Spinal cord (tissue), 10 donors: ENCODE measurements around the gene TFAP2A. TPM values are rescaled to one million over a fixed set of nuclear protein-coding genes. Genes with fewer than 3 reads are reported as not detected.
A peak's percentile ranks its signal among the peaks of the same experiment; 100 is the strongest.

Source experiments
- DNase-seq, 6 donors: peaks; one replicate each; pipeline versions ENCODE4 v3.0.0 to v3.0.0-alpha.2; 2013 to 2015; ENCODE audit warnings: low spot score in 6 of 6, low read depth in 4 of 6
- H3K27ac ChIP-seq: one replicate; pipeline ENCODE4 v1.5.1; 2013; ENCODE audit warnings: low read depth, low read length, control low read depth
- H3K27me3 ChIP-seq: one replicate; pipeline ENCODE4 v1.6.1; 2013; ENCODE audit warnings: low read length; ENCODE audit not compliant: control insufficient read depth, insufficient read depth
- H3K36me3 ChIP-seq: one replicate; pipeline ENCODE4 v1.6.1; 2013; ENCODE audit warnings: low read length; ENCODE audit not compliant: control insufficient read depth, insufficient read depth
- H3K4me1 ChIP-seq: one replicate; pipeline ENCODE4 v1.6.1; 2013; ENCODE audit warnings: low read length; ENCODE audit not compliant: control insufficient read depth, insufficient read depth
- H3K4me3 ChIP-seq: one replicate; pipeline ENCODE4 v1.5.1; 2013; ENCODE audit warnings: low read depth, low read length, control low read depth
- H3K9me3 ChIP-seq: one replicate; pipeline ENCODE4 v1.6.1; 2013; ENCODE audit warnings: low read length; ENCODE audit not compliant: control insufficient read depth, insufficient read depth
- WGBS: methylation state at CpG from one replicate; pipeline ENCODE4 v1.1.5; 2013; ENCODE audit warnings: missing lambda C conversion rate; ENCODE audit not compliant: insufficient coverage; 5-methylcytosine and 5-hydroxymethylcytosine counted together
- polyA plus RNA-seq, 2 donors: library from polyadenylated mRNA; unstranded; fragments of 120-200 nt; gene quantifications; one replicate each; pipeline ENCODE4 v1.2.1, GENCODE V29; 2013; ENCODE audit not compliant: insufficient read length in 2 of 2
- total RNA-seq, 2 donors: library from RNA; depleted of rRNA in 1 of 2; stranded (reverse); fragments of 120-200 nt in 1 of 2; fragments of >200 nt in 1 of 2; gene quantifications; one replicate each; pipeline versions ENCODE4 v1.2.3 to v1.2.4, GENCODE V29; 2013 to 2014
- donor health status: healthy.

Gene TFAP2A
- total and polyA plus RNA-seq, 4 donors: 0.72 to 11.0 (median 5.6) TPM

DNA sequence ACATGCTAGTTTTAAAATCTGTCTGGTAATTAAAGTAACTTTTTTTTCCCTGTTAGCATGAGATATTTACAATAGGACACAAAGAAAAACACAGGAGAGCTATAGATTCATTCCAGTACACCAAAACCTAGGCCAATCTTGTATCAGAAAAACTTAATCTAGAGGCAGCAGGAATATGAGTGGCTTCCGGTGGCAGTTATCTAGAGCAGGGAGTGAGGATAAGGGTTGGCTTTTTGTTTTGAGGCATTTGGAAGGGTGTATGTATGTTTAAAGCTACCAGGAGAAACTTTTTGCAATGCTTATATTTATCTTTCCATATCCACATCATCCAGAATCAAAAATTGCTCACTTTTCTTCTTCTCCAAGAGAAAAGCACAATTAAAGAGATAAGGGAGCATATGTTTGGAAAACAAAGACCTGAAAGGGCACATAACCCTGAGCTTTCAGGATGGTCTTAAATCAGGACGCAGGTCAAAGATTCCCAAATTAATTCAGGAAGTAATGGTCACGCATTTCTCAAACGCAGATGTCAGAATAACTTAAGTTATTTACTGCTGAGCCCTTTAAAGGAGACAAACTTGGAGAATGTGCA, 13.1 kb downstream of the TFAP2A start:
- Histone ChIP-seq H3K9me3 (no peaks in the 10 kb centered on the region), H3K27ac (no peak overlapping the region), H3K4me3 (no peak overlapping the region), H3K27me3 (peaks cover 84% of the 10 kb centered on the region), H3K36me3 (no peaks in the 10 kb centered on the region), H3K4me1 (peaks cover 19% of the 10 kb centered on the region)
- no peak for DNase-seq
- 41% methylated on average over 3 of the region's 4 CpGs for WGBS

DNA sequence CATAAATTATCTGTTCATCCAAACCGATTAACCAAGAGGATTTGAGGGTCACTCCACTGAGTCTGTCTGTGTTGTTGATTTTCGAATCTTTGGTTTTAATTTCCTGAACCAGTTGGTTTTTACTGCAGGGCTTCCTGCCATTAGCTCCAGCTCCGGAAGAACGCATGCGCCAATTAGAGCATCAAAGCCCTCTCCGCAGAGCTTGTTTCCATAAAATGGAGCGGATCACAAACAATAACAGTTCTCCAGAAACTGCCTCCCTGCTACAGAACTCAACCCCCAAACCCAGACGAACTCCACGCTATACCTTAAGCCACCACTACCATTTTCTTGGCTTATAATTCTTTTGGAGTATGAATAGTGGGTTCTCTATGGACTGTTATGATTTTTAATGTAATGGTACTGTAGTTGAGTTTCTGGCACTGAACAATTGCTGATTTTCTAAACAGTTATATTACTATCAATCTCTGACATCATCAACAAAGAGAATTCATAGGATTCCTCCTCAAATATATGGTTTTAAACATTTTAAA, 13.8 kb downstream of the TFAP2A start:
- H3K36me3 ChIP-seq: no peaks in the 10 kb centered on the region
- DNase-seq: peak in 1 of 6 donors; percentile 80
- H3K27me3 ChIP-seq: peaks cover 84% of the 10 kb centered on the region
- H3K9me3 ChIP-seq: no peaks in the 10 kb centered on the region
- H3K4me1 ChIP-seq: peaks cover 19% of the 10 kb centered on the region
- H3K27ac ChIP-seq: no peak overlapping the region
- 25% methylated on average over 7 of the region's 9 CpGs for WGBS
- H3K4me3 ChIP-seq: no peak overlapping the region

DNA sequence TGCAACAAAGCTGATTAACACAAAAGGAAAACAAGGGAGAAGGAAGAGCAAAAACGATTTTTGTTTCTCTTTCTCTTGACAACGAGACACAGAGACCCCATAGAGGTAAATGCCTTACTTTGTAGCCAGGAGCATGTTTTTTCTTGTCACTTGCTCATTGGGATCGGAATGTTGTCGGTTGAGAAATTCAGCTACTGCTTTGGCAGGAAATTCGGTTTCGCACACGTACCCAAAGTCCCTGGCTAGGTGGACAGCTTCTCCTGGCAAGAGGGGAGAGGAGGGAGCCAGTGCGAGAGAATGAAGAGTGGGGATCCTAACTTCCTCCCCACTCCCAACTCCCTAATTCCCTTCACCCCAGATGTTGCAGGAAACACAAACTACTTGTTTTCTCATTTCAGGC, 14.5 kb downstream of the TFAP2A start:
- 73% methylated on average over 4 of the region's 8 CpGs for WGBS
- Histone ChIP-seq H3K27me3 (peaks cover 91% of the 10 kb centered on the region), H3K4me3 (no peak overlapping the region), H3K4me1 (peaks cover 19% of the 10 kb centered on the region), H3K27ac (no peak overlapping the region), H3K9me3 (no peaks in the 10 kb centered on the region), H3K36me3 (no peaks in the 10 kb centered on the region)
- no peak for DNase-seq

DNA sequence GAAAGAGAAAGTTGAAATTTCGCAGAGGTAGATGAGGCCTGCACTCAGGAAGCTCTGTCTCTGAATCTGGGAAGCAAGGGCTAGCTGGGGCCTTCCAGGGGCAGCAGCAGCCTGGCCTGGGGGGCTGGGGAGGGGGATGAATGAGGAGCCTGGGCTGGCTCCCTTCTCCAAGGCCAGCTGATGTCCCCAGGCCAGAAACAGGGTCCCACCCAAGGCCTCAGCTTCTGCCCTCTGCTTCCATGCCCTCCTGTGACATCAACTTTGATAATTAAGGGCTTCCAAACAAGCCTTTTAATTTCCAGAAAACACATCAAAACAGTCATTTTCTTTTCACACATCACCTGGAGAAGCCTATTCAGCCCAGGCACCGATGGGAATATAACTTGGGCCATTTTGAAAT, 15.4 kb downstream of the TFAP2A start:
- no peak for DNase-seq
- no peaks in the 10 kb centered on the region for H3K9me3 ChIP-seq
- no peak overlapping the region for H3K27ac ChIP-seq
- H3K4me3 ChIP-seq: no peak overlapping the region
- H3K36me3 ChIP-seq: no peaks in the 10 kb centered on the region
- peaks cover 14% of the 10 kb centered on the region for H3K4me1 ChIP-seq
- WGBS: 78% methylated on average over 1 of the region's 2 CpGs
- H3K27me3 ChIP-seq: peaks cover 91% of the 10 kb centered on the region

DNA sequence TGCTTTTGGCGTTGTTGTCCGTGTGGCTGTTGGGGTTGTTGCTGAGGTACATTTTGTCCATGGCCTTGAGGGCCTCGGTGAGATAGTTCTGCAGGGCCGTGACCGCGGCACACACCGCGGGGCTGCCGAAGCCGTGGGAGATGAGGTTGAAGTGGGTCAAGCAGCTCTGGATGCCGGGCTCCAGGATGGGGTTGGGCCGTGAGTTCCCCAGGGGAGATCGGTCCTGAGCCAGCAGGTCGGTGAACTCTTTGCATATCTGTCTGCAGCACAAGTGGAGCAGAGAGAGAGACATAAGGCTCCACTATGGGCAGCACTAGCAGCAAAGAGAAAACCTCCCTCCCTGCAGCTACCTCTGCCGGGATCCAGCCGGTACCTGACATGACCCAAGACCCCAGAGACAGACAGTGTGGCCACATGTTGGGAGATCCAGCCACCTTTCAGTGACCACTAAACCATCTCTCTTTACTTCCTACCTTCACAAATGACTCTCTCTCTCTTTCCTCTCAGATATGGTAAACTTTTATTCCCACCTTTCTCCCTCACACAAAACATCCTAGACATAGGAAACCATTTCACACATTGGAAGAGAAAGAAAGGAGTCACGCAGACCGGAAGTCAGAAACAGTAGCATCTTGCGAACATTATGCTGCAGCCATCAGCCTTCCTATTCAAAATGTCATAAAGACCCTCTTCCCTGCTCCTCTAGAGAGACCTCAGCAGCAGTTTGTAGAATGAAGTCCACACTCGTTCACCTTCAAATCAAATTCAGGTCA, 16.2 kb downstream of the TFAP2A start:
- peaks cover 9% of the 10 kb centered on the region for H3K4me1 ChIP-seq
- no peak for DNase-seq
- 16% methylated on average over 12 of the region's 20 CpGs for WGBS
- H3K27ac ChIP-seq: no peak overlapping the region
- H3K36me3 ChIP-seq: no peaks in the 10 kb centered on the region
- no peak overlapping the region for H3K4me3 ChIP-seq
- no peaks in the 10 kb centered on the region for H3K9me3 ChIP-seq
- peaks cover 95% of the 10 kb centered on the region for H3K27me3 ChIP-seq

GRCh38 chr6:10397756-10398445, 17.0 kb downstream of the TFAP2A start:
- peaks cover 7% of the 10 kb centered on the region for H3K4me1 ChIP-seq
- no peaks in the 10 kb centered on the region for H3K9me3 ChIP-seq
- no peaks in the 10 kb centered on the region for H3K36me3 ChIP-seq
- peaks cover 95% of the 10 kb centered on the region for H3K27me3 ChIP-seq
- H3K27ac ChIP-seq: no peak overlapping the region
- DNase-seq: no peak
- 20% methylated on average over 20 of the region's 28 CpGs for WGBS
- no peak overlapping the region for H3K4me3 ChIP-seq

DNA sequence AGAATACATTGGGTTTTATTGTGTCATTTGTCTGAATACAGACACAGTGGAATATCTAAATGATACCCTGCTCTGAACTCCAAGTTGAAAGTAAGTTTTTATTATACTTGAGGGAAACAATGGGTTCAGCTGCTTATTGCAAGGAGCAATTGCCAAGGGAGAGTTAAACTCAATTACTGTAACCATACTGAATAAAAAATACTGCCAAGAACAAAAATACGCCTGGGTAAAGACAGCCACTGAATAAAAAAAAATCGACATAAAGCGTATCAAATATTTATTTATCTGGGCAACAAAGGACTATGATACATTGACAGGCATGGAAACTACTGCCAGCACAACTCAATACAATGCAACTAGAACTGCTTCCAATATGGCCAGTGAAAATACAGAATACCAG, 18.1 kb downstream of the TFAP2A start:
- peak in 2 of 6 donors; percentile 4 to 74 for DNase-seq
- Histone ChIP-seq H3K4me3 (no peak overlapping the region), H3K36me3 (no peaks in the 10 kb centered on the region), H3K27me3 (peaks cover 95% of the 10 kb centered on the region), H3K9me3 (no peaks in the 10 kb centered on the region), H3K4me1 (peaks cover 7% of the 10 kb centered on the region), H3K27ac (no peak overlapping the region)
- no CpG with 5 or more reads among the region's 3 CpGs for WGBS

DNA sequence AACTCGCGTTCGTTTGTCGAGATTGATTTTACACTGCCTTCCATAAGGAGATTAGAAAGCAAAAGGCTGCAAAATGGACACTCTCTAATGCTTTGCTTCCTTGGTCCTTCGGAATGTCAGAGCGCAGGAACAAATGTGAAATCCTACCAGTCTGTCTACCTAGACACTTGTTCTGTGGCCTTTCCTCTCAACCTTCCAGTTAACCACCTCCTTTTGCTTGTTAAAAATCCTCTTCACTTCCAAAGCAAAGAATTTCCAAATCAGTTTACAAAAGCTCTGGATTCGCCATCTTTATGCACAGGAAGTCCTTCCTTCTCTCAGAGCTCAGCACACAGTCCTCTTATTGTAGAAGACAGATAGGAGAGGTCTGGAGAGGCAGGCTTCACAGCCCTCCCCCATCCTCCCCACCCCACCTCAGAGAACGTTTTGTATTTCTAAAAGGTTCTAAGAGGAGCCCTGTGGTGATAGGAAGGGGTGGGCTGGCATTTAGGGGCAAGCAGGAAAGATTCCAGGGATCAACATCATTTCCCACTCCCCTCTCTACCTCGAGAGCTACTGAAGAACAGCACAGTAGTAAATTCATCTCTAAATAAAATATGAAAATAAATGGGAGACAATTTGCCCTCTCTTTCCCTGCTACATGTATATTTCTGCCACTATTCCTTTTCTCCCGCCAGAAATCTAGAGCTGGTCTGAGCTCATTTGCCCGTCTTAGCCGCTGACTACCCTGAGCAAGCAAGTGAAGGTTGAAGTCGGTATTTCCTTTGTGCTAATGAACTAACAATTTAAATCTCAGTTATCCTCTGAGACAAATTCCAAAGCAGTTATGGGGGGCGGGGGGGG, 18.9 kb downstream of the TFAP2A start:
- H3K27ac ChIP-seq: no peak overlapping the region
- H3K9me3 ChIP-seq: no peaks in the 10 kb centered on the region
- no peak overlapping the region for H3K4me3 ChIP-seq
- no peaks in the 10 kb centered on the region for H3K36me3 ChIP-seq
- H3K4me1 ChIP-seq: peaks cover 9% of the 10 kb centered on the region
- 12% methylated on average over 6 of the region's 14 CpGs for WGBS
- H3K27me3 ChIP-seq: peaks cover 97% of the 10 kb centered on the region
- peak in 2 of 6 donors; percentile 43 to 73 for DNase-seq

DNA sequence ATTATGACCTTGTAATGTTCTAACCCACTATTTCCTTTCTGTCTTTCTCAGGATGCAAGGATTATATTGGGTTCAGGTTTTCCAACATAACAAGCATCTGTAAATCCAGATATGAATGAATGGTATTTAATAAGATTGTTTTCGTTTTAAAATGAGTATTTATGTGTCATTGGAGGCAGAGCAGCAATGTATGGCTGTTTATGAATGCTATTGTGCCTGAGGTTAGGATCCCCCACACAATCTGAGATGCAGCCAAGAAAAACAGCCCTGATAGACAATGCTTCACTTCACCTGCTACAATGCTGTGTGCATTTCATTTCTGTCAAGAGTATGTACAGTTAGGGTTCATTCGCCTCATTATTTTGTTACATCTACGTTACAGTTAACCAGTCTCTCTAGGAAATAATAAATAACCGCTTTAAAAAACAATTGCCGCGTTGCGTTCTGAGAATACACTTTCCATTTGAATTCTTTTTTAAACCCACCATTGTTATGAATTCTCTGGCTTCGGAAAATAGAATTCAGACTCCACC, 19.6 kb downstream of the TFAP2A start:
- H3K27me3 ChIP-seq: peaks cover 97% of the 10 kb centered on the region
- no peaks in the 10 kb centered on the region for H3K36me3 ChIP-seq
- peak in 2 of 6 donors; percentile 22 to 74 for DNase-seq
- no peaks in the 10 kb centered on the region for H3K9me3 ChIP-seq
- H3K4me1 ChIP-seq: peaks cover 15% of the 10 kb centered on the region
- no peak overlapping the region for H3K27ac ChIP-seq
- WGBS: 15% methylated on average over 7 of the region's 8 CpGs
- H3K4me3 ChIP-seq: no peak overlapping the region
